H1 (cell line): ENCODE data around the gene ROBO2. TPM values are rescaled to one million over a fixed set of nuclear protein-coding genes. Genes with fewer than 3 reads are reported as not detected.

Experiments
- CTCF ChIA-PET: fragments of 300-600 bp; sonication (Branson Sonifier 250); formaldehyde crosslinking; loops from one replicate; lab custom pipeline; 2021; ENCODE audit not compliant: partially characterized antibody; lab: Charles Lee
- POLR2A ChIA-PET: fragments of 300-600 bp; sonication (Branson Sonifier 250); formaldehyde crosslinking; loops from one replicate; lab custom pipeline; 2021; ENCODE audit warnings: inconsistent platforms; ENCODE audit not compliant: partially characterized antibody; lab: Charles Lee
- DNase-seq, 2 experiments: peaks; one replicate each; pipeline versions ENCODE4 v3.0.0 to v3.0.0-alpha.2; 2010 to 2022; ENCODE audit warnings: low spot score in 2 of 2, low read depth in 1 of 2, mixed read lengths in 1 of 2
- FAIRE-seq: peaks from 2 replicates; lab custom pipeline; 2011; peaks lifted over from hg19 to GRCh38; lab: Jason Lieb, UNC
- H2AFZ ChIP-seq: 2 replicates; pipeline ENCODE4 v1.8.1; 2012; ENCODE audit warnings: low read length, inconsistent platforms
- H2AK5ac ChIP-seq: 2 replicates; pipeline ENCODE4 v1.6.1; 2013; ENCODE audit warnings: low read depth, low read length
- H2BK120ac ChIP-seq: replicated peaks from 2 replicates; pipeline ENCODE3; 2013; ENCODE audit warnings: low read depth, low read length, inconsistent platforms
- H2BK12ac ChIP-seq: 2 replicates; pipeline ENCODE4 v1.6.1; 2013; ENCODE audit warnings: low read depth, low read length
- H2BK15ac ChIP-seq: 2 replicates; pipeline ENCODE4 v1.6.1; 2013; ENCODE audit warnings: low read length
- H2BK20ac ChIP-seq: 2 replicates; pipeline ENCODE4 v1.6.1; 2013; ENCODE audit warnings: low read length
- H2BK5ac ChIP-seq: 2 replicates; pipeline ENCODE4 v1.6.1; 2013; ENCODE audit warnings: low read depth, low read length
- H3K14ac ChIP-seq: 2 replicates; pipeline ENCODE4 v1.6.1; 2013; ENCODE audit warnings: inconsistent platforms; ENCODE audit not compliant: insufficient read length
- H3K18ac ChIP-seq: 2 replicates; pipeline ENCODE4 v1.6.1; 2013; ENCODE audit warnings: low read length; ENCODE audit errors: extremely low read depth
- H3K23ac ChIP-seq: 2 replicates; pipeline ENCODE4 v1.6.1; 2013; ENCODE audit warnings: inconsistent platforms; ENCODE audit not compliant: insufficient read length
- H3K23me2 ChIP-seq: 2 replicates; pipeline ENCODE4 v1.6.1; 2013; ENCODE audit warnings: low read depth, low read length
- H3K27ac ChIP-seq: 2 replicates; pipeline ENCODE4 v1.6.1; 2011; ENCODE audit warnings: low read depth, low read length, inconsistent platforms
- H3K27me3 ChIP-seq, 4 experiments: replicated peaks in 1 of 4; 1 replicate in 1 of 4; 2 replicates in 3 of 4; pipeline versions ENCODE4 v1.6.1 to v1.8.1; 2011 to 2013; ENCODE audit warnings: low read length in 3 of 4, mild to moderate bottlenecking in 3 of 4, inconsistent platforms in 2 of 4, mixed read lengths in 2 of 4, moderate library complexity in 1 of 4; ENCODE audit not compliant: control insufficient read depth in 3 of 4, insufficient read depth in 3 of 4; ENCODE audit errors: extremely low read depth in 1 of 4
- H3K36me3 ChIP-seq, 4 experiments: 2 replicates each; pipeline versions ENCODE4 v1.6.1 to v1.8.1; 2011 to 2013; ENCODE audit warnings: mild to moderate bottlenecking in 4 of 4, low read length in 3 of 4, moderate library complexity in 2 of 4, control low read depth in 1 of 4, inconsistent platforms in 1 of 4; ENCODE audit not compliant: insufficient read depth in 4 of 4, control insufficient read depth in 2 of 4
- H3K4ac ChIP-seq: replicated peaks from 2 replicates; pipeline ENCODE3; 2013; ENCODE audit warnings: low read length, low read depth, mixed read lengths, inconsistent platforms; ENCODE audit not compliant: insufficient read length
- H3K4me1 ChIP-seq, 4 experiments: replicated peaks in 1 of 4; 1 replicate in 1 of 4; 2 replicates in 3 of 4; pipeline versions ENCODE4 v1.6.1 to v1.8.1; 2011 to 2013; ENCODE audit warnings: low read length in 3 of 4, inconsistent platforms in 2 of 4, mixed read lengths in 1 of 4; ENCODE audit not compliant: insufficient read depth in 4 of 4, control insufficient read depth in 3 of 4
- H3K4me2 ChIP-seq, 2 experiments: 2 replicates each; pipeline versions ENCODE4 v1.6.1 to v1.8.1; 2011 to 2013; ENCODE audit warnings: low read depth in 2 of 2, low read length in 2 of 2, control low read depth in 1 of 2, inconsistent platforms in 1 of 2, mild to moderate bottlenecking in 1 of 2; ENCODE audit not compliant: insufficient read depth in 1 of 2
- H3K4me3 ChIP-seq, 4 experiments: fragments of 200-600, 300-600 bp in 1 of 4; sonication (generic), shearing (Covaris generic), sonication (Bioruptor Twin) in 1 of 4; 2 replicates each; pipeline versions ENCODE4 v1.5.1 to v1.8.1; 2011 to 2016; ENCODE audit warnings: low read length in 4 of 4, low read depth in 3 of 4, control low read depth in 2 of 4, inconsistent platforms in 2 of 4, mild to moderate bottlenecking in 2 of 4, mixed read lengths in 1 of 4, moderate library complexity in 1 of 4; ENCODE audit not compliant: insufficient read depth in 2 of 4; ENCODE audit errors: extremely low read depth in 1 of 4
- H3K56ac ChIP-seq: replicated peaks from 2 replicates; pipeline ENCODE3; 2013; ENCODE audit warnings: low read depth, mild to moderate bottlenecking, mixed read lengths, low read length, inconsistent platforms; ENCODE audit not compliant: insufficient read length
- H3K79me1 ChIP-seq: 2 replicates; pipeline ENCODE4 v1.6.1; 2013; ENCODE audit warnings: low read depth, low read length, control low read depth
- H3K79me2 ChIP-seq, 2 experiments: 2 replicates each; pipeline versions ENCODE4 v1.6.1 to v1.8.1; 2012 to 2013; ENCODE audit warnings: low read length in 2 of 2, mild to moderate bottlenecking in 2 of 2, inconsistent platforms in 1 of 2; ENCODE audit not compliant: insufficient read depth in 2 of 2, control insufficient read depth in 1 of 2
- H3K9ac ChIP-seq, 4 experiments: replicated peaks in 1 of 4; 1 replicate in 1 of 4; 2 replicates in 3 of 4; pipeline versions ENCODE4 v1.6.1 to v1.8.1; 2011 to 2013; ENCODE audit warnings: low read depth in 3 of 4, low read length in 3 of 4, control low read depth in 2 of 4, mild to moderate bottlenecking in 2 of 4, moderate library complexity in 2 of 4, inconsistent platforms in 1 of 4; ENCODE audit errors: extremely low read depth in 1 of 4
- H3K9me3 ChIP-seq, 2 experiments: 2 replicates each; pipeline versions ENCODE4 v1.6.1 to v1.8.1; 2012 to 2013; ENCODE audit warnings: mild to moderate bottlenecking in 2 of 2, moderate library complexity in 2 of 2, control low read depth in 1 of 2, inconsistent platforms in 1 of 2, low read depth in 1 of 2, low read length in 1 of 2, mixed read lengths in 1 of 2; ENCODE audit not compliant: insufficient read depth in 2 of 2
- H4K20me1 ChIP-seq, 2 experiments: replicated peaks in 1 of 2; 2 replicates each; pipeline versions ENCODE3 to v1.8.1; 2011 to 2013; ENCODE audit warnings: inconsistent platforms in 2 of 2, low read length in 2 of 2, mild to moderate bottlenecking in 1 of 2; ENCODE audit not compliant: insufficient read depth in 2 of 2, control insufficient read depth in 1 of 2
- H4K5ac ChIP-seq: 2 replicates; pipeline ENCODE4 v1.6.1; 2013; ENCODE audit warnings: low read length, low read depth, mixed read lengths, inconsistent platforms; ENCODE audit not compliant: insufficient read length
- H4K8ac ChIP-seq: 2 replicates; pipeline ENCODE4 v1.8.0; 2013; ENCODE audit warnings: mild to moderate bottlenecking, moderate library complexity, low read length, inconsistent platforms; ENCODE audit not compliant: insufficient read depth; ENCODE audit errors: extremely low read depth
- H4K91ac ChIP-seq: replicated peaks from 2 replicates; pipeline ENCODE3; 2013; ENCODE audit warnings: low read length, mixed read lengths, inconsistent platforms; ENCODE audit not compliant: insufficient read length
- WGBS, 2 experiments: shearing (Covaris generic) in 1 of 2; methylation state at CpG; one replicate each; pipeline versions ENCODE4 v1.1.6 to v1.1.7; 2013 to 2015; ENCODE audit warnings: low lambda C conversion rate in 2 of 2, mixed read lengths in 2 of 2, inconsistent platforms in 1 of 2, low coverage in 1 of 2, missing lambda C conversion rate in 1 of 2; ENCODE audit not compliant: insufficient replicate concordance in 2 of 2, insufficient coverage in 1 of 2, insufficient read length in 1 of 2; ENCODE audit errors: extremely low coverage in 1 of 2, missing lambda C conversion rate in 1 of 2; 5-methylcytosine and 5-hydroxymethylcytosine counted together
- polyA plus RNA-seq, 7 experiments: library from polyadenylated mRNA; depleted of rRNA in 3 of 7; stranded (reverse) in 5 of 7; unstranded in 2 of 7; fragments of >200 nt in 5 of 7; fragments of 200-250 nt in 2 of 7; gene quantifications; 1 replicate in 5 of 7; 2 replicates in 1 of 7; 4 replicates in 1 of 7; pipeline versions ENCODE4 v1.2.1 to v1.2.3, GENCODE V29; 2011 to 2013; ENCODE audit warnings: missing spikeins in 2 of 7, mixed read lengths in 2 of 7
- total RNA-seq: library from RNA; stranded (reverse); fragmentation: NEBNext Ultra II Directional; extraction: Animal tissue kit (Norgen Biotek cat#: 25700); gene quantifications from 2 replicates; pipeline ENCODE4 v1.2.1, GENCODE V29; 2021

Gene ROBO2
- total and polyA plus RNA-seq, 2 of the 8 experiments (the other 6 are each of a cell fraction or from before 2014, with no cell fraction given): 1.5 to 2.9 TPM

GRCh38 chr3:77446084-77446483 lies 406.2 kb downstream of the ROBO2 start:
- Histone ChIP-seq H2AFZ (no peak overlapping the region), H3K27me3 (no peaks in the 10 kb centered on the region), H2AK5ac (no peak overlapping the region), H3K23ac (no peak overlapping the region), H3K18ac (no peak overlapping the region), H2BK20ac (no peak overlapping the region), H4K20me1 (no peaks in the 10 kb centered on the region), H3K27ac (no peak overlapping the region), H3K23me2 (no peaks in the 10 kb centered on the region), H3K4me3 (no peak overlapping the region), H3K4me1 (peaks cover 0 to 3% (median 0%) of the 10 kb centered on the region in 4 experiments; a peak in 1 of 7 replicates), H3K9me3 (no peaks in the 10 kb centered on the region), H3K14ac (no peak overlapping the region), H2BK12ac (no peak overlapping the region), H3K4me2 (no peak overlapping the region), H3K36me3 (no peaks in the 10 kb centered on the region), H3K9ac (no peak overlapping the region), H3K56ac (peak overlapping the region; percentile 16), H2BK15ac (no peak overlapping the region), H4K8ac (no peak overlapping the region), H2BK5ac (no peak overlapping the region), H2BK120ac (no peak overlapping the region), H3K4ac (no peak overlapping the region), H3K79me2 (no peaks in the 10 kb centered on the region), H4K5ac (no peak overlapping the region), H3K79me1 (no peaks in the 10 kb centered on the region), H4K91ac (no peak overlapping the region)
- DNase-seq: no peak
- POLR2A ChIA-PET: no interaction called here
- 86% methylated on average over 1 of the region's 1 CpG; no CpG with 5 or more reads in 1 of the 2 experiments for WGBS, 2 experiments
- no peak for FAIRE-seq
- CTCF ChIA-PET: no interaction called here
